OCI-LY7 (cell line): Measurements from ENCODE around the gene KIAA1958.

ENCODE experiments used
- CTCF ChIP-seq: fragments of 200-600 bp; sonication (generic); conservative IDR thresholded peaks from 2 replicates; pipeline ENCODE4 v1.5.1; 2014; ENCODE audit warnings: mild to moderate bottlenecking, antibody characterized with exemption, low read length, moderate library complexity, mixed read lengths
- EZH2phosphoT487 ChIP-seq: fragments of 200-600 bp; sonication (generic); IDR thresholded peaks from 2 replicates; pipeline ENCODE4 v1.6.1; 2018; ENCODE audit warnings: low read depth, borderline replicate concordance, mild to moderate bottlenecking, mixed run types, antibody characterized with exemption, low read length, moderate library complexity, mixed read lengths

DNA sequence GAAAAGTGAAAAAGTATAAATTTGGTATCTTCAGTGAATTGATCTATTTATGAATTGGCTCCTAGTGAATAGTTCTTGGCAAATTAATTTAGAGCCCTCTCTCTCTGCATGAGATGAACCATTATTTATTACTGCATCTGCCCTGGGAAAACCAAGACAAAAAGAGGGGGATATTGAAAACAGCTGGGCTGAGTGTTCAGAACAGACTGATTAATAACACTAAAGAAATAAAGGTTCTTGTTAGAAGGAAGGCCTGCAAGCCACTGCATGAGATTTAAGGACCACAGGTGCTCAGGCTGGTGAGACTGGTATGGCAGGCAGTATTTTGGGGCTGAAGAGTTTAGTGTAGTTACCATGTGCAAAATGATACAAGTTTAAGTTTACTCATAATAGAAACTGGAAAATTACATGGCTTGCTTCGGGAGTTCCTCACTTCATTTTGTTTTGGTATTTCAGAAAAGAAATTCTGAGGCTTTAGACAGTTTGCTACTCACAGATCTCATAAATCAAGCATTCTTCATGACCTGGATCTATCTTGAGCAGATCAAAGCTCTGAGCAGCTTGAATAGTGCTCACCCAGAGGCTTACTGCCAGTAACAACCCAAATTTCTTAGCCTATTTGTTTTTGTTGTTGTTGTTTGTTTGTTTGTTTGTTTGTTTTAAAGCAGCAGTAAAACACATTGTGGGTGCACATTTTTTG lies 56.1 kb downstream of the KIAA1958 start:
- TF ChIP-seq CTCF = no peak
- no peak for TF ChIP-seq EZH2phosphoT487
